Hair follicle dermal papilla cell (primary cell): ENCODE measurements around the gene SUGP1. TPM values are rescaled to one million over a fixed set of nuclear protein-coding genes. Genes with fewer than 3 reads are reported as not detected.

Source experiments
- small RNA-seq: library from RNA; depleted of rRNA; stranded (forward); fragments of <200 nt; gene quantifications from one replicate; pipeline ENCODE3, GENCODE V24; 2012
- total RNA-seq: library from RNA; depleted of rRNA; stranded (reverse); fragments of >200 nt; gene quantifications from 2 replicates; pipeline ENCODE4 v1.2.3, GENCODE V29; 2012

SUGP1 gene
- 32.0 and 34.6 TPM in 2 replicates for total RNA-seq

GRCh38 chr19:19320361-19321140 is at the start of gene SUGP1, which contains the start of gene MAU2:
Gene SUGP1 (minus strand): TSS chr19:19320509. CDS start chr19:19320496, 13 bp downstream.
Gene MAU2 (plus strand): TSS chr19:19320829. CDS start chr19:19320860, 31 bp downstream.

Small RNA genes lying within 50 kb of the gene (small RNA-seq; reads per million reads assigned to genes)
- not detected for gene RNU6-1028P

Other genes starting within 250 kb of the SUGP1 start
- gene TMEM161A, start 182.0 kb downstream of the SUGP1 start, total RNA-seq, result 14.3 and 15.3 TPM in 2 replicates
- not detected in 2 replicates for gene MEF2B, start 150.2 kb downstream of the SUGP1 start, total RNA-seq
- 15.4 and 15.9 TPM in 2 replicates for gene BORCS8, start 128.4 kb downstream of the SUGP1 start, total RNA-seq
- 37.6 and 38.1 TPM in 2 replicates for gene RFXANK, start 128.3 kb downstream of the SUGP1 start, total RNA-seq
- gene NR2C2AP, start 117.1 kb downstream of the SUGP1 start, total RNA-seq, result 3.0 and 4.4 TPM in 2 replicates
- gene NCAN, start 108.6 kb downstream of the SUGP1 start, total RNA-seq, result under 0.01 TPM in 1 of 2 replicates, not detected in the other
- 0.32 and 0.36 TPM in 2 replicates for gene TM6SF2, start 47.2 kb downstream of the SUGP1 start, total RNA-seq
- 56.7 and 65.2 TPM in 2 replicates for gene MAU2, start 320 bp upstream of the SUGP1 start, total RNA-seq
- 48.4 and 51.9 TPM in 2 replicates for gene GATAD2A, start 85.2 kb upstream of the SUGP1 start, total RNA-seq
- gene TSSK6, start 195.0 kb upstream of the SUGP1 start, total RNA-seq, result 1.3 and 2.2 TPM in 2 replicates
- 32.7 and 107 TPM in 2 replicates for gene NDUFA13, start 195.7 kb upstream of the SUGP1 start, total RNA-seq
- gene YJEFN3, start 208.4 kb upstream of the SUGP1 start, total RNA-seq, result 0.24 and 0.49 TPM in 2 replicates
- 0.32 and 0.36 TPM in 2 replicates for gene CILP2, start 217.8 kb upstream of the SUGP1 start, total RNA-seq